H1 (cell line): ENCODE data around the gene SSB.

Source experiments
- CTCF ChIP-seq, 3 experiments: IDR thresholded peaks; 1 replicate in 2 of 3; 2 replicates in 1 of 3; pipeline versions ENCODE4 v1.5.1 to v1.6.1; 2011; ENCODE audit warnings: low read length in 3 of 3, mild to moderate bottlenecking in 3 of 3, inconsistent platforms in 2 of 3, low read depth in 1 of 3, moderate library complexity in 1 of 3; ENCODE audit not compliant: insufficient read depth in 1 of 3; ENCODE audit errors: control extremely low read depth in 1 of 3
- EZH2 ChIP-seq: fragments of 200-600 bp; sonication (generic); IDR thresholded peaks from 2 replicates; pipeline ENCODE4 v1.7.1; 2012; ENCODE audit warnings: low read depth, mild to moderate bottlenecking, moderate library complexity, low read length, inconsistent platforms; ENCODE audit not compliant: severe bottlenecking
- PHF8 ChIP-seq: fragments of 200-600 bp; sonication (generic); conservative IDR thresholded peaks from 2 replicates; pipeline ENCODE4 v1.7.1; 2012; ENCODE audit warnings: low read depth, mild to moderate bottlenecking, inconsistent platforms, low read length, moderate library complexity
- POLR2A ChIP-seq, 2 experiments: IDR thresholded peaks; 1 replicate in 1 of 2; 2 replicates in 1 of 2; pipeline ENCODE4 v1.6.1; 2011; ENCODE audit warnings: low read depth in 2 of 2, low read length in 2 of 2, mild to moderate bottlenecking in 2 of 2; ENCODE audit errors: control extremely low read depth in 1 of 2
- USF2 ChIP-seq: IDR thresholded peaks from 2 replicates; pipeline ENCODE4 v1.6.1; 2011; ENCODE audit warnings: low read length, improper control_type of control experiment

- TF ChIP-seq USF2 (no peak), CTCF (IDR thresholded peaks at IDR 0.05; ENCODE audit: control extremely low read depth in 1 of 3, insufficient read depth in 1 of 3, low read depth in 1 of 3, low read length in 3 of 3) (no peak), EZH2 (no peak), POLR2A (IDR thresholded peaks at IDR 0.05; ENCODE audit: control extremely low read depth in 1 of 2, low read depth in 2 of 2, low read length in 2 of 2) (no peak), PHF8 (no peak)
Observed at GRCh38 chr2:169849710-169850109, 51.0 kb downstream of the SSB start.
